22Rv1 (cell line): ENCODE data around the gene ETV1.

Experiments used
- H3K27ac ChIP-seq: fragments of 450-650 bp; 2 replicates; pipeline ENCODE4 v1.5.1; 2017
- CTCF ChIP-seq: fragments of 450-650 bp; IDR thresholded peaks from 2 replicates; pipeline ENCODE4 v1.5.1; 2017; ENCODE audit warnings: mild to moderate bottlenecking
- ZFX ChIP-seq: fragments of 450-650 bp; IDR thresholded peaks from 2 replicates; pipeline ENCODE4 v1.6.1; 2017; ENCODE audit warnings: antibody characterized with exemption, borderline replicate concordance

ETV1 gene

GRCh38 chr7:13989126-13989948 lies at the start of gene ETV1:
Gene ETV1 (minus strand): TSS chr7:13989666. CDS start chr7:13989052, 614 bp downstream.
- TF ChIP-seq ZFX (no peak), CTCF (peak; percentile 74)
- H3K27ac ChIP-seq, result peak within 1 kb of the TSS; percentile 95

DNA sequence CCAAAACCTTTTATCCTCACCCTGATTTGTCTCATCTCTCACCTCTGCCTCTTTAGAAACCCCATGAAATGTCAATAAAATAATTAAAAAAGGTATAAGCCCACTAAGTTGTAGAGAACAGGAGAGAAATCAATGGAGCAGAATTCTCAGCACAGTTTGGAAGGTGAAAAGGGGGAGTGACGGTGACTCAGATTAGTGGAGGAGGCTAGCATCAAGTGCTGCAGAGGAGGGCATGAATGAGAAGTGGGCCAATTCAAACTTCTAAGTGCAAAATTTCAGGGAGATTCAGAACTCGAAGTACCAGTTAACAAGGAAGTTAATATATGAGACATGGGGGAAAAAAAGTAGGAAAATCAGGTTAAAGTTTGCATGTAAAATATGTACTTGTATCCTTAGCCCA lies 34.9 kb upstream of the ETV1 start:
- TF ChIP-seq CTCF (no peak), ZFX (no peak)
- H3K27ac ChIP-seq, result no peak overlapping the region

GRCh38 chr7:14023838-14024237 lies 34.4 kb upstream of the ETV1 start:
- H3K27ac ChIP-seq, result no peak overlapping the region
- no peak for TF ChIP-seq ZFX
- no peak for TF ChIP-seq CTCF

DNA sequence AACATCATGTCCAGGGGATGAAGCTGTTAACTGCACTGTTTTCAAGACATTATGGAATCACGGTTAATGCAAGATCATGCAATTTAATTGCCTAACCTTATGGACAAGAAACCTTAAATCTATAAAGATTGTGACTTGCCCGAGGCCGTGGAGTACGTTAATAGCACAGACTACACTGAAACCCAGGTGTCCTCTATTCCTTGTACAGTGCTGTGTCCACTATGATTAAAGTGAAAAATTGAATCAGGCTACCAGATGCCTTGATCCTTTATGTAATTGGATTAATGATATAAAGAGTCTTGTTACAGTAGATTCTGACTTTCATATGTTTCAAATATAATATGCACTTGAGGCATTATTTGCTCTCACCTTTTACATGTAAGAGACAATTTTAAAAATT lies 33.9 kb upstream of the ETV1 start:
- TF ChIP-seq ZFX, result no peak
- no peak for TF ChIP-seq CTCF
- no peak overlapping the region for H3K27ac ChIP-seq

GRCh38 chr7:14021069-14021468 lies 31.6 kb upstream of the ETV1 start:
- TF ChIP-seq CTCF (no peak), ZFX (no peak)

DNA sequence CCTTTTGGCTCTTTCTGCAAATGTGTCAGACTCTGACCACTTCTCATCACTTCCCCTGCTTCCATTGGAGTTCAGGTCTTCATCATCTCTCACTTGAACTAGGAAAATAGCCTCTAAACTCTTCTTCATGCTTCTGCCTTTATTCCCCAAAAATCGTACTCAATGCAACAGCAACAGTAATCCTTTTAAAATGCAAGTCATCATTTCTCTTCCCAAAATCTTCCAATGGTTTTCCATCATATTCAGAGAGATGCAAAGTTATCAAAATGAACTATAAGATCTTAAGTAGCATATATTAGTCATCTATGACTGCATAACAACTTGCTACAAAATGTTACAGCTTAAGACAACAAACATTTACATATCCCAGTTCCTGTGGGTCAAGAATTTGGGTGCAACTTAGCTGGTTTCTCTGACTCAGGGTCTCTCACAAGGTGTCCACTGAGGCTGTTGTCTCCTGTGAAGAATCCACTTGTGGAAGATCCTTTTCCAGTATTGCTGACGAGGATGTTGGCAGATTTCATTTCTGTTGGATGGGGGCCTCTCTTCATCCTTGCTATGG lies 31.0 kb upstream of the ETV1 start:
- H3K27ac ChIP-seq, result no peak overlapping the region
- TF ChIP-seq ZFX, result no peak
- no peak for TF ChIP-seq CTCF

More at GRCh38 chr7:14021069-14021468, 31.6 kb upstream of the ETV1 start:
- H3K27ac ChIP-seq, result no peak overlapping the region

DNA sequence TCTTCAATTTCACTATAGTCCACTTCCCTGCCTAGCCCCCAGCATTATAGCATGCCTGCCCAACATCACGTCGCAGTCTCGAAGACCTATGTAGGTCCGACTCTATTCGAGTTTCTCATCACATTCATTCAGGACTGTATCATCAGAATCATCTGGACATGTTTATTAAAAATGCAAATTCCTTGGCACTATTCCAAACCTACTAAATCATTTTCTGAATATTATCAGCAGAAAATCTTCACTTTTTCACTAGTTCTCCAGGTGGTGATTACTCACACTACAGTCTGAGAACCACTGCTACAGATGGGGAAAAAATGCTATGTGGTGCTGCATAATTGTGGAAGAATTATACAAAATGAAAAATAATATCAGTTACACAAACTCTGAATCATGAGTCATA lies 29.3 kb upstream of the ETV1 start:
- TF ChIP-seq CTCF, result no peak
- no peak for TF ChIP-seq ZFX
- H3K27ac ChIP-seq, result no peak overlapping the region
